HEK293 (cell line): ENCODE data around the gene GPATCH2.

Experiments
- CTCF ChIP-seq: fragments of 450-650 bp; formaldehyde crosslinking; IDR thresholded peaks from 2 replicates; pipeline ENCODE4 v1.5.1; 2016; ENCODE audit warnings: missing biosample characterization, missing genetic modification characterization
- OVOL3 ChIP-seq: fragments of 450-650 bp; formaldehyde crosslinking; IDR thresholded peaks from 2 replicates; pipeline ENCODE4 v1.5.1; 2016; ENCODE audit warnings: missing biosample characterization, missing genetic modification characterization
- ZNF214 ChIP-seq: fragments of 450-650 bp; formaldehyde crosslinking; IDR thresholded peaks from 2 replicates; pipeline ENCODE4 v1.5.1; 2017; ENCODE audit warnings: missing biosample characterization, mild to moderate bottlenecking, missing genetic modification characterization, borderline replicate concordance

DNA sequence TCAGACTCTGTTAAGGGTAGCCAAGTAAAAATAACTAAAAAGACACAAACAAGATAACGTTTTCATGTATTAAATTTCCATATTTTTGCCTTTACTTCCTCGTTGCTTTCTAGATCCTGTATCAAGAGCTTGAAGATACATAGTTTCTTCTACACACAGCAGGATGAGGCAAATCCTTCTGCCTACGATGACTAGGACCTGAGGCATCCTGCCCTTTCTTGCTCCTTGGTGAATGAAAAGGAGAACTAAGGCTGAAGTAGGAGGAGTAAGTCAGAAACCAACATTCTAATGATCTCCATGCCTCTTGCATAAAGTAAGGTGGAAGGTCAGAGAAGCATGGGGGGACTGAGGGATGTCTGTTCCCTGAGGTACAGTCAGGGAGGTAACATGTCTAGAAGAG lies 102.6 kb downstream of the GPATCH2 start:
- TF ChIP-seq ZNF214 (tag by site-specific recombination), result no peak
- no peak for TF ChIP-seq CTCF (tag by site-specific recombination)
- TF ChIP-seq OVOL3 (tag by site-specific recombination), result no peak
